Astrocyte (in vitro differentiated cells and primary cell): Measurements from ENCODE around the gene SELENOW.

Experiments used
- EZH2 ChIP-seq: IDR thresholded peaks from 2 replicates; pipeline ENCODE4 v1.6.1; 2012; ENCODE audit warnings: mild to moderate bottlenecking, low read length, inconsistent platforms; ENCODE audit not compliant: insufficient read depth
- TF ChIP-seq, protein P1 (sequence below): IDR thresholded peaks from 2 replicates; pipeline ENCODE4 v1.5.1; 2011; ENCODE audit warnings: low read depth, mild to moderate bottlenecking, inconsistent platforms, low read length, moderate library complexity; ENCODE audit not compliant: insufficient read depth

DNA sequence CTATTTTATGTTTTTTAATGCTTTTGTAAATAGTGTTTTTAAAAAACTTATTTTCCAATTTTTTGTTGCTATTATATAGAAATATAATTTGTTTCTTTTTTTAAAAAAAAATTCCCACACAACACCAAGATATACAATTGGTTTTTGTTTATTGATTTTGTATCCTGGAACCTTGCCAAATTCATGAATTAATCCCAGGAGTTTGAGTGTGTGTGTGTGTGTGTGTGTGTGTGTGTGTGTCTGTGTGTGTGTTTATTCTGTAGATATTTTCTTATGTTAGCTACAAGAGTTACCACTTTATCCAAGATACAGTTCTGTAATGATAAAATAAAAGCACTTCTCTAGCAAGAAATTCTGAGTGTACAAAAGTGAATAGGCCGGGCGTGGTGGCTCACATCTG lies 18.3 kb downstream of the SELENOW start:
- TF ChIP-seq, protein P1, sequence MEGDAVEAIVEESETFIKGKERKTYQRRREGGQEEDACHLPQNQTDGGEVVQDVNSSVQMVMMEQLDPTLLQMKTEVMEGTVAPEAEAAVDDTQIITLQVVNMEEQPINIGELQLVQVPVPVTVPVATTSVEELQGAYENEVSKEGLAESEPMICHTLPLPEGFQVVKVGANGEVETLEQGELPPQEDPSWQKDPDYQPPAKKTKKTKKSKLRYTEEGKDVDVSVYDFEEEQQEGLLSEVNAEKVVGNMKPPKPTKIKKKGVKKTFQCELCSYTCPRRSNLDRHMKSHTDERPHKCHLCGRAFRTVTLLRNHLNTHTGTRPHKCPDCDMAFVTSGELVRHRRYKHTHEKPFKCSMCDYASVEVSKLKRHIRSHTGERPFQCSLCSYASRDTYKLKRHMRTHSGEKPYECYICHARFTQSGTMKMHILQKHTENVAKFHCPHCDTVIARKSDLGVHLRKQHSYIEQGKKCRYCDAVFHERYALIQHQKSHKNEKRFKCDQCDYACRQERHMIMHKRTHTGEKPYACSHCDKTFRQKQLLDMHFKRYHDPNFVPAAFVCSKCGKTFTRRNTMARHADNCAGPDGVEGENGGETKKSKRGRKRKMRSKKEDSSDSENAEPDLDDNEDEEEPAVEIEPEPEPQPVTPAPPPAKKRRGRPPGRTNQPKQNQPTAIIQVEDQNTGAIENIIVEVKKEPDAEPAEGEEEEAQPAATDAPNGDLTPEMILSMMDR: no peak
- TF ChIP-seq EZH2: no peak
